Measurements from ENCODE around the gene AUTS2.

Gene AUTS2

DNA sequence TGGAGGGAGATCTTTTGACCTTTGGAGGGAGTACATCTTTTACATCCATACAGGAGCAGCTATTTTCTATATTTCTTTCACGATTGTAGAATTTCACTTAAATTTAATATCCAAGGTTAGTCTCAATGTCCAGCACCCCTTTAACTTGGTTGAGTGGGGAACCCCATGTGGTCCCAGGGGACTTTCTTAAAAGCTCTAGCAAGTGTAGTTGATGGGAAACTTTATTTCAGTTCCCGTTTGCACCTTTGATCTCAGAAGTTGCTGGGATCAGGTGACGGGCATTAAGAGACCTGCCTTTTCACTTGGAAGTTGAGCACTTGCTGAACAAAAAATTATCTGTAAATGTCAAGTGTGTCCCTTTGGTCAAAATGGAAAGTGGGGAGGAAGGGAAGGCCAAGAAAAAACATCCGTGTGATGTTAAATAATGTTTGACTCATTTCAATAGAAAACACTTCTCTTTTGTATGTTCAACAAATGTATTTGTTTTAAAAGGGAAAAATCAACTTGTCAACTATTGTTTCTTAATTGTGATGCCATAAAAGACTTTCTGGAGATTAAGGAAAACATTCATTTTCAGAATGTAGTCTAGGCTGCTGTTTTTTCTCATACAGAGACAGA lies 1163.5 kb downstream of the AUTS2 start:
- no peak for DNase-seq

GRCh38 chr7:70762696-70763095 lies 1164.4 kb downstream of the AUTS2 start:
- DNase-seq, result no peak

- no peak for DNase-seq
Measured at GRCh38 chr7:70763961-70764691, 1165.9 kb downstream of the AUTS2 start.

GRCh38 chr7:70764701-70765208 lies 1166.5 kb downstream of the AUTS2 start:
- DNase-seq, result no peak

- no peak for DNase-seq
Measured at GRCh38 chr7:70765651-70766050, 1167.4 kb downstream of the AUTS2 start.

DNA sequence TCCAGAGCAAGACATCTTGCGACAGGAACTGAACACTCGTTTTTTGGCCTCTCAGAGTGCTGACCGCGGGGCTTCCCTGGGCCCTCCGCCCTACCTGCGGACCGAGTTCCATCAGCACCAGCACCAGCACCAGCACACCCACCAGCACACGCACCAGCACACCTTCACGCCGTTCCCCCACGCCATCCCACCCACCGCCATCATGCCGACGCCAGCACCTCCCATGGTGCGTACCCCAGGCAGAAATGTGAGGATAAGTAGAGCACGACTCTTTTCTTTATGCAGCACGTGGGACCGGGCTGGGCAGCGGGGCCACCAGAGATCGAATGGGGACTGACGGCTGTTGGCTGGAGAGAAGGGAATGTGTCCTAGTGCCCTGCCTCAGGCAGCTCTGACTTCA lies 1167.8 kb downstream of the AUTS2 start:
- no peak for DNase-seq

GRCh38 chr7:70766694-70767093 lies 1168.4 kb downstream of the AUTS2 start:
- no peak for DNase-seq

DNA sequence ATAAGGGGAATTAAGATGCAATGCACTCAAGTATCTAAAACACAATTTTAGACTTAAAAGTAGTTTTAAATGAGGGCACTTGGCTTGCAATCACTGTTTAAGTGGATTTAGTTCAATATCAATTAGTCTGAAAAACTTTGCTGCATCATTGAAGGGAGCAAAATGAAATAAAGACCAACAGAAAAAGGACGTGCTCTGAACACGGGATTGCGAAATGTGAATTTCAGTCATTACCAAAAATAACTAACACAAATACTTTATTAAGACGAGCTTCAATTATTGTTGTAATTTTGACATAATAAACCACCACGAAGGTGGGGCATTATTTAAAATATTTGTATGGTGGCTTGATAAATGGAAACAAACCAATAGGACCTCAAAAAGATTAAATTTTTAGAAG lies 1171.9 kb downstream of the AUTS2 start:
- DNase-seq, result no peak

- DNase-seq, result no peak
Measured at GRCh38 chr7:70771451-70771850, 1173.2 kb downstream of the AUTS2 start.

- DNase-seq, result no peak
Measured at GRCh38 chr7:70772891-70773290, 1174.6 kb downstream of the AUTS2 start.

DNA sequence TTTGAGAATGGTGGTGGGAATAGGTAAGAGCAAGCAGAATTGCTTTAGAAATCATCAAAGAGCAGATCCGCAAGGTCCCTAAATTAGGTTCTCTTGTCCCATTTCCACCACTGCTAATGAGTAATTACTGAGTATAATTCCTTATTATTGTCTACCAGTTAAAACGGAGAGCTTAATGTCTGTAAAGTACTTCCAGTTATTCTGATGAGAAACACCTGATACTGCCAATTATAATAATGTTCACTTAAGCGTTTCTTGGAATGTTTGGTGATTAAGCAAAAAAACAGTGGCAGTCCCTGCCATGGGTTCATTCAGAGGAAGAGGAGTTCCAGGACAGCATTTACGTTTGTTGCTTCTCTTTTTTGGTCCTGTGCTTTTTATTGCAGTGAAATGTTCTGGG lies 1175.1 kb downstream of the AUTS2 start:
- DNase-seq, result no peak

DNA sequence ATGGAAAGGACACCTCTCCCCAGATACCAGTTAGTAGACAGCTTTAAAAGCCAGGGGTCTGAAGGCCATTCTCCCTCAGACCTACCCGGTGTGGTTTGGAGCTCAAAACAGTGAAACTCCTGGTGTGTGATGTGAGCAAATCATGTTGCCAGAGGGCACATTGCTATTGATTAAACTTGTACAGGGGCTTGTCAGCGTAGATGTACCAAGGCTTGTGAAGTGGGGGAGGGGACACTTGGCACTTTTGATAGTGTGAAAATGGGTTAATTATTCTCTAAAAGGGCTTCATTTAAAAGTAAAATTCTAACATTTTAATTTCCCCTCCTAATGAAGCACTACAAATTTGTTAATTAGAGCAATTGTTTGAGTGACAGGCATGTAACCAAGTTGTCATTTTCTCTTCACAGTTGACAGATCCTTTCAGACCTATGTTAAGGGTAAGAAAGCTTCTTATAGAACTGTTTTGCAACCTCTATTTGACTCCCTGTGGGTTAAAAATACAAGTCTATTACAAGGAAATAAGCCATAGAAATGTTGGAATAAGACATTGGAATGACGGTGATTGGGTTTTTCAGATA lies 1176.8 kb downstream of the AUTS2 start:
- no peak for DNase-seq

DNA sequence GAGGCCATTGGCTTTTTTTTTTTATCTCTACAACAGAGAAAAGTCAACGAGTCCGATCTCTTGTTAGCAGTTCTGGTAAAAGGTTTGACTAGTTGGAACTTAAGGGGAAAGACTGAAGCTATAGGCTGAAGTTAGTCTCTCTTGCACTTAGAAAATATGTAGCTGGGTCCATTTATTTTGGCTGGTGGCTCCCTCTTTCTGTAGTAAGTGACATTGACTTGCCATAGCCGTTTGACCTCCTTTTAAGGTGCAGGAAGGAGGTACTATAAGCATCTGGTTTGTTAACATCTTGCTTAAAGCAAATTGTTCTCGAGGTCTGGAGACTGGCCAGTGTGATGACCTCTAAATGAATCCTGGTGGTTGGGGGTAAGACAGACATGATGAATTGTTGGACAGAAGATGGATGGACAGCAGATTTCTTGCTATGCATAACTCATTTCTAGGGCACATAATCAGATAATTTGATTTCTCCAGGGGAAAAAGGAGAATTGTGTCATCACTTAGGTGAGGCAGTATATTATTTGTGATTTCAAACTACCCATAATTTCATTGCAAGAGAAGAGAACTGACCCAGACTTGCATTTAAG lies 1177.4 kb downstream of the AUTS2 start:
- DNase-seq, result no peak

DNA sequence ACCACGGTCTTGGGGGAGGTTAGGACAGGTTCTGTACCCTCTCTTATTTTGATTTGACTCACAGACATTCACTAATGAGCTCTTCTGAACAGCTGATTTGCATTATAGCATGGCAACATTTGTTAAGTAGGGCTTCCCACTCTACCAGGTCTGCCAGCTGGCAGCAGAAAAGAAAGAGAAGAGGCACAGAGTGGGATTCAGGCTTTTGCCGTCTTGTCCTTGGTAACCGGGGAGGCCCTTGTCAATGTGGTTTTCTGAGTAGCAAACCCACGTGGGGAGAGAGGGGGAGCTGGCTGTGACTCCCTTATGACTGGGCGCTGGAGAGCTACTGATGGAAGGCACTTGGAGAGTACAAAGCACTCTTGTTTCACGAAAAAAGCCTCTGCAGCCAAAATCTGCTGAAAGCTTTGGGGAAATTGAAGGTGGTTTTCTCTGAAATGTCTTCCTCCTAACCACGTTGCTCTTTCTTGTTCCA lies 1178.4 kb downstream of the AUTS2 start:
- no peak for DNase-seq

- DNase-seq, result no peak
Measured at GRCh38 chr7:70777251-70777650, 1179.0 kb downstream of the AUTS2 start.

DNA sequence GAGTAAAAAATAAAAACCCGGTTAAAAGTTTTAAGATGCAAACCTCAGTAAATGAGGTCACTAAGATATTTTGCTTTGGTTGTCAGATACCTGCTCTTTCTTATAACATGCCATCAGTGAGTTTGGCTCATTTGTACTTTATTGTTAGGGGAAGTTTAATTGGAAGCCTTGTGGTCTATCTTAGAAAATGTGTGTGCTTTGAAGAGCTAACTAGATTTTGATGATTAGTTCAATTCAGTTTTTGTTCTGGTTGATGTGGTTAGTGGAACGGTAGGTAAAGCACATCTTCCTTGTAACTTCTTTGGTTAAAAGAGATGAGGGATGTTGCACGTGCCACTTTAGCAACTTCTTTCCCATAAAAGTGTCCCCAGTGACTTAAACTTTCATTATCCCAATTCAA lies 1180.3 kb downstream of the AUTS2 start:
- DNase-seq, result no peak

DNA sequence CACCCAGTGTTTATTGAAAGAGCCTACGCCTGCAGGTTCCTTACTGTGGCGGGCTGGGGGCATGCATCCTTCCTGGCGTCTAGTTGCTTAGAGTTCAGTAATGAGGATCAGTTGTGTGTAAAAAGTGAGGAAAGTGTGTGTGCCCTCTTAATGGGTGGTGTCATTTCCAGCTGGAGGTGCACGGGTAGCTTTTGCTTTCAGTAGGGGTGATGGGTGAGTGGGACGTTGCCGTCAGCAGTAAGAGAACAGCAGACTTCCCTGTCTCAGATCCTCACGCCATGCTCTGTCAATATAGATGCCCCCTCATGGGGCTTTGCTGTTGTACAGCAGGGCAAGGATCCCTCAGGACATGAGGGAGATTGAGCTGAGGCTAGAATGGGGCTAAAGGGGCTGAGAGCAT lies 1181.0 kb downstream of the AUTS2 start:
- DNase-seq, result no peak

DNA sequence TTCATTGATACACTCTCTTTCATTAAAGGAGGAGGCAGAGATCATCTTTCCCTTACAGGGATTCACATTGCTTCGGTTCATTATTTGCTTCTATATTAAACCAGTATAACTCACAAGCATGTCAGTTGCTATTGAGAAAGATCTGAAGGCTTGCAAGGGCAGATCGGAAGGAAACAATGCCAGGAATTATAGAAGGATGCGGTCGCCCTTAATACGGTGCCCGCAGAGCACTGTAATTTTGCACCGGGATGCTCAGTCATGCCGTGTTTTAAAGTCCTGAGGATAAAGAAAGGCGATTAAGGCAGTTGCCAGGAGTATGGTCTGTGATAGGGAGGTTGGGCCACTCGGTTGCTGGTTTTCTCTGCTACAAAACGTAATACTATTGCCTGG lies 1183.6 kb downstream of the AUTS2 start:
- no peak for DNase-seq

GRCh38 chr7:70782796-70783195 lies 1184.5 kb downstream of the AUTS2 start:
- no peak for DNase-seq

DNA sequence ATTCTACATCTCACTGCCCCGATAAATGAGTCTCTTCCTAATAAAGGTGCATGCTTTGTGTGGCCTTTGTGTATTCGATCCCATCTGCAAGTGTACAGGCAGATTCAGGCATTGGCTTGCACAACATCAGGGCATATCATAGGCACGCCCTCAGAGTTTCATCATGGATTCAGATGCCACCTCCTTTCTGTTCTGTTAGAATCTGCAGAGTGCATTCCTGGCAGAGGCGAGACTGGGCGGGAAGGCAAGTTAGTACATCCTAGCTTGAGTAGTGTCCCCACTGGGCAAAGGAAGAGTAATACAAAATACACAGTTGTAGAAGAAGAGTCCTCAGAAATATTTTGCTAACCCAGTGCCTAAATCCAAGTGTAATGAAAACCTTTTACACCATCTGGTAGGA lies 1187.2 kb downstream of the AUTS2 start:
- no peak for DNase-seq

GRCh38 chr7:70786076-70786475 lies 1187.8 kb downstream of the AUTS2 start:
- DNase-seq, result no peak

DNA sequence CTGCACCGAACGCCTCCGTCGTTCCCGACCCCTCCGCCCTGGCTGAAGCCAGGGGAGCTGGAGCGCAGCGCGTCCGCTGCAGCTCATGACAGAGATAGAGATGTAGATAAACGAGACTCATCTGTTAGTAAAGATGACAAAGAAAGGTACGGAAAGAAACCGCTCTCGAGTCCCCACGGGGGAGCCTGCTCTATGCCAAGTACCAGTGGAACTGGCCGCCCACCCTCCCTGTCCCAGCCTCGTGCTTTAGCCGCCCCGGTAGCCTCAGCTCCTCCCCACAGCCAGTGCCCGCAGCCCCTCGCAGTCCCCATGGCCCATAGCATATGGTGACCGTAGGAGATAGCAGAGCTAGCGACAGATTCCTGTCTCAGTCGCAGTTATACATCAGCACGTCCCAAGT lies 1189.0 kb downstream of the AUTS2 start:
- no peak for DNase-seq

DNA sequence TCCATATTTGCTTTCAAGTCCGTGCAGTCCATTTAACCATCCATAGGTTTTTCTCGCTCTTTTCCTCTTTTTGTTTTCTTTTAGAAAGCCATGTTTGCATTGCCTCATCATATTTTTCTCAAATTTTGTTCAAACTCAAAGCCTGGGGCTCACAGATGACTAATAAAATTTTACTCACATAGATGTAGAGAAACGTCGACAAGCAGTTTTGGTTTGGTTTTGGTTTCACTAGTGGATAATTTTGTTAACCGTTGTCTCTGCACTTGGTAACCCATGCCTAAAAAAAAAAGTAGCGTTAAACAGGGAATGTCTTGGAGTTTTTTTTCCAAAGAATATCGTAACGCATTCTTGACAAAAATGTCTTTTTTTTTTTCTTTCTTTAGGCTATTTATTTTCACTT lies 1189.5 kb downstream of the AUTS2 start:
- DNase-seq, result no peak

DNA sequence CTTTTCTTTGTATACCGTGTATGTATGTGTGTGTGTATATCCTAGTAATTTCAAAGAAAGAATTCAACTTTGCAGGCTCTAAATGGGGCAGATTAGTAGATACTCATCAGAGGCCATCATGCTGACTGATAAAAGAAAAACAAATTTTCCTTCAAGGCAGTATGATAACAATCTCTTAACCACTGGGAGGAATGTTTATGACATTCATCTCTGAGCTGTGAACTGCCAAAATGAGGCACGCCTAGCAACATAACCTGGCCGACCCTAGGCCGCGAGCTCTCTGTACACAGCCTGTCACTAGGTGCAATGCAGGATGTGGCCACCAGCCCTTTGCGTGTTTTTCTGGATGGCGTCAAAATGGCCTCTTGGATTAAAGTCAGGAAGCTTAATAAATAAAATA lies 1190.0 kb downstream of the AUTS2 start:
- no peak for DNase-seq

All from NCI-H2081 treated with DMSO at 0.1 percent for 48 hours (cell line).